Suppressor macrophage treated with lipopolysaccharide for 1 hour (primary cell): ENCODE data around the gene TSNAX.
A peak's percentile ranks its signal among the peaks of the same experiment; 100 is the strongest.

Experiments
- DNase-seq, 3 donors: peaks; one replicate each; pipeline ENCODE4 v3.0.0-alpha.2; 2020 to 2022

TSNAX gene

DNA sequence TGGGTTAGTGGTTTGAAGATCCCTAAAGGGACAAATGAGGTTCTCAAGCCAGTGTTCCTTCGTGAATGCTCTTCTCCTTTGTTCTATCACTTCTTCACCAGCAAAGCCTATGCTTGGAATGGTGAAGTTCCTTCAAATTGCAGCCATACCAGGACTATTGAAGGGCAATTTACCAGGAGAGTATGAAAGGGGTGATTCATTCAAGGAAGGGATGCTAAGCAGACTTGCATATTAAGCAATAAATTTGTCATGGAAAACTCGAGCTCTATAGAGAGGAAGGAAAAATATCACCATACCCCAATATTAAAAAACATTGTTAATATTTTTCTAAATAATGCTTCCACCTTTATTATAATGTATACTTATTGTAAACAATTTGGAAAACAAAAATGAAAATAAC lies 9.3 kb upstream of the TSNAX start:
- no peak for DNase-seq

- DNase-seq, result no peak
These were observed 6.4 kb upstream of the TSNAX start for GRCh38 chr1:231522038-231522437.

- DNase-seq, result no peak
These were observed 5.4 kb upstream of the TSNAX start for GRCh38 chr1:231522931-231523642.

DNA sequence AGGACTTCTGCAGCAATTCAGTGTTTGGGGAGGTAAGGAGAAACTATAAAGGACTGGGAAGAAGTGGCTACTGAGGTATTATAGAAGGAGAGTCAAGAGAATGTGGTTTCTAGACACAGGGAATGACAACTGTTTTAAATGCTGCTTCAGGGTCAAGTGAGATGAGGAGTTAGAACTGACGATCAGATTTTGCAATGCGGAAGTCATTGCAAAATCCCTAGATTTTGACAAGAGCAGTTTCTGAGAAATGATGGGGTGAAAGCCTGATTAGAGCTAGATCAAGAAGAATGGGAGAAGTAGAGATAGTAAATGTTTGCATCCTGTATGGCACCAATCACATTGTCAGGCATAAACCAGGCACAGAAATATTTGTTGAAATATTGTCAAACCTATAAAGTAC lies 4.7 kb upstream of the TSNAX start:
- peak; percentile 65 to 87 (median 81) for DNase-seq

DNA sequence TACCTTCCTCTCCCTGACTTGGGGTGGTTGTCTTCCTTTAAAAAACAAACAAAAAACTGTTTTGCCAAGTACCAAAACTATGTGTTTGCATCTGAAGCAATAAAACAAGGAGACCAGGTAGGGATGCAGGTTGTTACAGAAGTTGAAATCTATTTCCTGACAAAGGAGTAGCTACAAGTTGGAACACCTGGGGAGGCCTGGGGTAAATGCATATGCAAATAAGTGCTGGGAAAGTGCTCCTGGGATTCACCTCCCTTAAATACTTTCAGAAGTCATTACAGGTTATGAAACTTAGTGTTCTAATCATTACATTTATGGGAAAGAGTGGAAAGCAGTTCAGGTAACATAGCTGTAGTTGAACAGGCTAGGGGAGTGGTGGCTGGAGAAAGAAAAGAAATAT lies 1.9 kb upstream of the TSNAX start:
- no peak for DNase-seq

GRCh38 chr1:231527586-231528171 lies 790 bp upstream of the TSNAX start:
- no peak for DNase-seq

DNA sequence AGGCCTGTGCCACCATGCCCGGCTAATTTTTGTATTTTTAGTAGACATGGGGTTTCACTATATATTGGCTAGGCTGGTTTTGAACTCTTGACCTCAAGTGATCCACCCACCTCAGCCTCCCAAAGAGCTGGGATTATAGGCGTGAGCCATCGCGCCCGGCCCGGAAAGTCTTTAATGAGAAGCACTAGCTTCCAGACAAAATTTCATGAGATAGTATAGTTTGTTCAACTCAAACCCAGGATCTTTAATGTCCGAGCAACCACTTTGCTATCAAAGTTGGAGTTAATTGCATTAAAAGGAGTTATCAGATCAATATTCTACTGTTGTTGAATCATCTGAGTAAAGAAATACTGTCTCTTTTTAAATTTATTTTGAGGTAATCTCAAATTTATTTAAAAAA lies 4.8 kb downstream of the TSNAX start:
- no peak for DNase-seq

- no peak for DNase-seq
These were observed 6.3 kb downstream of the TSNAX start for GRCh38 chr1:231534703-231535159.

GRCh38 chr1:231536099-231536498 lies 7.6 kb downstream of the TSNAX start:
- DNase-seq, result no peak

DNA sequence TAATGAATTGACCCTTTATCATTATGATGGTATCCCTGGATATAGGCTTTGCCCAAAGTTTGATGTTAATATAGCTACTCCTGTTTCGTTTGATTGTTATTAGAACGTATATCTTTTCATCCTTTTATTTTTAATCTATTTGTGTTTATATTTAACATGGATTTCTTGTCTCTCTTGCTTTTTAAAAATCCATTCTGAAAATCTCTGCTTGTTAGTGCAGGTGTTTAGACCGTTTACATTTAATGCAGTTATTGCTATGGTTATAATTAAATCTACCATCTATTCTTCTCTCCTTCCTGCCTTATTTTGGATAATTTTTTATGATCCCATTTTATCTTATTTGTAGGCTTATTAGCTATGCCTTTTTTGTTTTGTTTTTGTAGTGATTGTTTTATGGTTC lies 12.4 kb downstream of the TSNAX start:
- DNase-seq, result no peak

DNA sequence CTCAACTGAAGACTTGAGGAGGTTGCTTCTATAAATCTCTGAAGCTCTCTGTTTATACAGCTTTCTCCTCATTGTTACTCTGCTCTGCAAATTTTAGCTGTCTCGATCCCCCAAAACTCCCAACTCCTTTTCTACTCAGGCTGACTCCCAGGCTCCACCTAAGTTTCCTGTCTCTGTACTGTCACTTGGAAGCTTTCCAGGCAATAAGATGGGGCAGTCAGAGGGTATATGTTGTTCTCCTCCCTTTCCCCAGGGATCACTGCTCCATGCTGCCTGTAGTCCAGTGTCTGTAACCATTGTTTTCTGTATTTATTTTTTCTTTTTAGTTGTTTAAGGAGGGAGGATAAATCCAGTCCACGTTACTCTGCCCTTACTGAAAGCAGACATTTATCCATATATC lies 13.4 kb downstream of the TSNAX start:
- DNase-seq, result no peak

- no peak for DNase-seq
These were observed 16.6 kb downstream of the TSNAX start for GRCh38 chr1:231544943-231545592.

DNA sequence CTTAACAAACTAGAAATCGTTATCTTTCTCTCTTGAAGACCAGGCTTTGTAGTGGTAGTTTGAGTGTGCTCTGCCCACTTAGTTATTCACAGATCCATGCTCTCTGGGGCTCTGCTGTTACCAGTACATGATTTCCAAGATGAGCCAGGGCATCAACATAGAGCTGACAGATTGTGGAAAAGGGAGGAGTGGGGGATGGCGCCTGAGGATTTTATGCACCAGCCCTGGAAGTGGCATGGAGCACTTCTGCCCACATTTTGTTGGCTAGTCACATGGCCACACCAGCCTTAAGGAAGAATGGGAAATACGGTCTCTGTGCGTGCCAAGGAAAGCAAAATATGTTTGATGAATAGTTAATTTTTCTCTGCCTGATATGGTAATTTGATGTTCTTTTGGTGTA lies 18.2 kb downstream of the TSNAX start:
- DNase-seq, result no peak

DNA sequence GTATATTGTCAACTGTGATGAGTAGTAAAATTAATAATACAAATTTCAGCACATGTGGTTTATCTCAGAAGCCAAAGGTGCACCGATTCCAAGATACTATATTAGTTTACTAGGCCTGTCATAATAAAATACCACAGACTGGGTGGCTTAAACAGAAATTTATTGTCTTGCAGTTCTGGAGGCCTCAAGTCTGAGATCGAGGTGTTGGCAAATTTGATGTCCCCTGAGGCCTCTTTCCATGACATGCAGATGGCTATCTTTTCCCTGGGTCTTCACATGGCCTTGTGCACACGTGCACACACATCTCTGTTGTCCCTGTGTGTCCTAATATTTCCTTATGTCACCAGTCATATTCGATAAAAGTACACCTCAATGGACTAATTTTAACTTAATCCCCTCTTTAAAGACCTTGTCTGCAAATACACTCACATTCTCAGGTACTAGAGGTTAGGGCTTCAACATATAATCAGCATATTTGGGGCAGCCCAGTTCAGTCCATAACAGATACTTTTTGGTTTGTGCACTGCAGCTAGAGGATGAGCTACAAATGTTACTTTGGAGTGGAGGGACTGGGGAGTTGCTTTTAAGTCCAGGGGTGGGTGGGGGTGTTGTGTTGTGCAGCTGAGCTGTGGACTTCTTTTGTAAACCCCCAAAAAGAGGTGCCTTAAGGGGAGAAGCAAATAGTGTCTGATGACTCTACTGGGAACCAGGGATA lies 21.4 kb downstream of the TSNAX start:
- no peak for DNase-seq

DNA sequence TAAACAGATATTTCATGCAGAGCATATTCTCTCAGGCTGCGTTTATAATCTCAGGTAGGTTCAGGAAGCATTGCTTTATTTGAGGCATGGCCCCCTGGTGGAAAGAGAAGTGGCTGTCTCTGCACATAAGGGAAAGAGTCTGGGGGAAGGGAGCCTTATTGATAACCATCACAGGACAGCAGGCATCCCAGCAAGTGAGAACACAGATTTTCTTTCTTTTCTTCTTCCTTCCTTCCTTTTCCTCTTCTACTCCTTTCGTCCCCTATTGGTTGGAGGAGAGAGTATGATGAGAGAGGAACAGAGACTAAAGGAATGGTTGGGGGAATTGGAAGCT lies 21.9 kb downstream of the TSNAX start:
- peak in 2 of 3 donors; percentile 20 to 31 for DNase-seq

DNA sequence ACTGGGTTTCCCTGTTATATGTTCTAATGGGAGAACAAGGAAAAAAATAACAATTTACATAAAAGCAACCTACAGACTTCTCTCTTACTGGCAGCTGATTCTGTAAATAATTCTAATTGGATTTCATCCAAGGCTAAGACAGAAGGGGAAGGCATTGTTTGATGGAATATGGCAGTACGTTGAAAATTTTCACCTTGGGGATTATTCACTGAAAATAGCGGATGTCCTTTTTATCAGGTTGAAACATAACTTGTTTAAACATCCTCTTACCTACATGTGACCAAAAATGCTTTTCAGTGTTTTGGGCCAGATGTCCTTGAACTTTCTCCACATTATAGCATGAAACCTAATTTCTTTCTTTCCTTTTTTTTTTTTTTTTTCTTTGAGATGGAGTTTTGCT lies 24.9 kb downstream of the TSNAX start:
- DNase-seq, result no peak

DNA sequence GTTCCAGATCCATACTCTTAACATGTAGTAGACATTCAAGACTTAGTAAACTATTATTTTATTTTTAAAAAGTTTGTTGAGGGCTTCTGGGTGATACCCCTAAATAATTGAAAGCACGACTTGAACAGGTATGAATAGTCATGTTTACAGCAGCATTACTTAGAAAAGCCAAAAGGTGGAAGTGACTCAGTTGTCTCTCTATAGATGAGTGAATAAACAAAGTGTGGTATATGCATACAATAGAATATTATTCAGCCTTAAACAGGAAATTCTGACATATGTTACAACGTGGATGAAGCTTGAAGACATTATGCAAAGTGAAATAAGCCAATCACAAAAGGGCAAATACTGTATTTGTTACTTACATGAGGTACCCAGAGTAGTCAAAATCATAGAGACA lies 26.5 kb downstream of the TSNAX start:
- DNase-seq, result no peak

DNA sequence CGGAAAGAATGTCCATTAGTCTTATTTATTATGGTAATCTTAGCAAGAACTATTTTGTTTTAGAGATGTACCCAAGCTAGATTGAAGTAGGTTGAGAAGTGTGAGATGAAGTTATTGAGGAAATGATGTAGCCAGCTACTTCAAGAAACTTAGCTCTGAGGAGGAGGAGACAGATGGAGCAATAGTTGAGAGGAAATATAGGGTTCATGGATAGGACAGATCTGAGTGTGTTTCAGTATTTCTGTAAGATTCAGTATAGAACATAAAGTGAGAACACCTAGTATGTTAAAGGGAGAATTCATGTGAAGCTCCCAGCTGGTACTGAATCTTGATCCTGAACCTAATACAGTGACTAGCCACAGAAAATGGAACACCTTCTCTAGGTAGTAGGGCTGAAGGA lies 28.9 kb downstream of the TSNAX start:
- DNase-seq, result no peak

- no peak for DNase-seq
These were observed 29.6 kb downstream of the TSNAX start for GRCh38 chr1:231557898-231558707.

GRCh38 chr1:231558708-231559185 lies 30.3 kb downstream of the TSNAX start:
- no peak for DNase-seq

DNA sequence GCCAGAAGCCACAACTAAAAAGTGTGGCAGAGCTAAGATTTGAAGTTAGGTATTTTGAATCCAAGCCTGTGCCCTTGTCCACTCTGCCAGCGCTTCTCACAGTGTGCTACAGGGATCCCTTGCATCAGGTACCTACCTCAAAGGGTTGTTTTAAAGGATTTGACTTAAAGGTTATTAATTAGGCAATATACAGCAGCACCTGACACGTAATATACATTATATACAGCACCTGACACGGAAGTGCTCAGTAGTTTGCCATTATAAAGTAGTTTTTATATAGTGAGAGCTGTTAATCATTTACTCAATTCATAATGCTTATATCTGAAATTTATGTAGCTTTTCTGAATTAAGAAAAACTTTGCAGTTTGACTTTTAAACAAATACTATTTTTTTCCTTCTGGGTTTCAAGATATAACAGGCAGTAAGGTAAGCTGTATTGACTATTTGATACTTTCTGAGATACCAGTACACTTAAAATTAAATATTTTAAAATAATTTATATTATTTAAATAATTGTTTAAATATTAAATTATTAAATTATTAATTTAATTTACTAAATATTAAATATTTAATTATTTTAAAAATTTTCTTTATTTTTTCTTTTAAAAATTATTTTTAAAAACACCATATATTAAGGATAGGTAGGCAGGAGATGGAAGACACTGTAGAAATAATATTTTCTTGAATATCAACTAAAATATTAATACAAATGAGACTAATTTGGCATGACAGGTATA lies 33.3 kb downstream of the TSNAX start:
- DNase-seq, result no peak

- no peak for DNase-seq
These were observed 34.8 kb downstream of the TSNAX start for GRCh38 chr1:231563247-231563646.
